GM19035 (cell line): Measurements from ENCODE around the gene MAMSTR.
"Not testable (repeated sequence)": the region's sequence is repeated elsewhere in the genome, so short reads cannot be mapped to it uniquely, and the experiment has no call there.

Experiments used
- ATAC-seq: cut with Tn5 transposase; IDR thresholded peaks from one replicate; pipeline ENCODE4 v1.9.1; 2021; ENCODE audit not compliant: unreplicated experiment

MAMSTR gene, protein sequence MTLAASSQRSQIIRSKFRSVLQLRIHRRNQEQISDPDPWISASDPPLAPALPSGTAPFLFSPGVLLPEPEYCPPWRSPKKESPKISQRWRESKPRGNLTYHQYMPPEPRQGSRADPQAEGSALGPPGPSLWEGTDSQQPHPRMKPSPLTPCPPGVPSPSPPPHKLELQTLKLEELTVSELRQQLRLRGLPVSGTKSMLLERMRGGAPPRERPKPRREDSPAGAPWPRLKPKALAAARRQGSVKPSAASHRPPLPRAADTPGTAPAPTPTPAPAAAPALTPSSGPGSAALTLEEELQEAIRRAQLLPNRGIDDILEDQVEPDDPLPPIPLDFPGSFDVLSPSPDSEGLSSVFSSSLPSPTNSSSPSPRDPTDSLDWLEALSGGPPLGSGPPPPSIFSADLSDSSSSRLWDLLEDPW

DNA sequence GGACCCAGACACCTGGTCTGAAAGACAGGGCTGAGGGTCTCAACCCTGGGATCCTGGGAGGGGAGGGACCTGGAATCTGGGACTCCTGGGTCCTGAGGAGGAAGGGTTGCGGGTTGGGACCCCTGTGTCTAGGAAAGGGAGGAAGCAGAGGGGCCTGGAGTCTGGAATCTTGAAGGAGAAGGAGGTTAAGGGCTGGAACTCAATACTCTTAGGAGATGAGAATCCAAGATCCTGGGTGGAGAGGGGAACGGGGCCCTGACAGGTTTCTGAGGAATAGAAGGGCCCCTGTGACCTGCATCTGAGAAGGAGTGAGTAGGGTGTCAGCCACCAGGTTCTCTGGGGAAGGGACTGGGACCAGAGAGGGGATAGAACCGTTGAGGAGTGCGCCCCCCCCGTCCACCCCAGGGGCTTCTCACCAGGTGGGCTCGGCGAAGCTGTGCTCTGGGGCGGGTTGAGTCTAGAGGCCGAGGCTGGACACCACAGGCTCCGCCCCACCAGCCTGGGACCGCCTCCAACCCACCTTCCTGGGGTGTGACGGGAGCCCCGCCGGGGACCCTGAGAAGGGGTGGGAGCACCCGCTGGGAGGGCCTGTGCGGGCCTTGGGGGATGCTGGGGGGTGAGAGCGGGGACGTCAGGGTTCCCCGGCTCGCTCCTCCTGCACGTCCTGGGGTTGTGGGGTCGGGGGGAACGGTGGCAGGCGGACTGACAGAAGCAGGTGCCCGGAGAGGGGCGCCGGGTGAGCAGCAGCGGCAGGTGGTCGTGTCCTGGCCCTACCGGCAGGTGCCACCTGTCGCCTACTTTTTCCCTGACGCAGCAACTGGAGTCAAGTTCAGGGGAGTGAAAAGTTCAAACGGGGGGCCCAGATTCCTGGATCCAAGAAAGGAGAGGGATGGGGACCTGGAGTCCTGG lies at the start of gene MAMSTR:
Gene MAMSTR (minus strand): TSS at position 463 of the 909 bp plus-strand sequence. CDS start 694 bp downstream, outside the sequence.
- no peak for ATAC-seq

DNA sequence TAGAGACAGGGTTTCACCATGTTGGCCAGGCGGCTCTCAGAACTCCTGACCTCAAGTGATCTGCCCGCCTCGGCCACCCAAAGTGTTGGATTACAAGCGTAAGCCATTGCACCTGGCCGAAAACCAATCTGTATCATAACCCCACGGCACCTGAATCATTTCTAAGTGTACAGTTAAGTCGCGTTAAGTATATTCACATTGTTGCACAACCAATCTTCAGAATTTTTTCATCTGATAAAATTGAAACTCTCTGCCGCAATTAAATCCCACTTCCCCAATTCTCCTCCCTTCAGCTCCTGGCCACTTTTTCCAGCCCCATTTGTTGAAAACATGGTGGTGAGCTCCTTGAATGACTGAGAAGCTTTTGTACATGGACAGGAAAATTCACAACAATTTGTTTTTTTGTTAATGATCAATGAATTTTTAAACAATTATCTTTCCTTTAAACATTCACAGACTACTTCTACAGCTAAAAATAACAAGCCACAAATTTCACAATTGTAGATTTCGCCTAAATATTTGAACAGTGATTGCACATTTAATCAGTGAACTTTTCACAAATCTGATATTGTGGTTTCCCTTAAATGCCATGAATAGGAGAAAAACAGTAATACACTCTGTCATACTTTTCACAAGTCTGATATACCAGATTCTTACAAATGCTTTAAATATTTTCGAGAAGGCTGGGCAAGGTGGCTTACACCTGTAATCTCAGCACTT lies 49.6 kb upstream of the MAMSTR start:
- no peak for ATAC-seq

DNA sequence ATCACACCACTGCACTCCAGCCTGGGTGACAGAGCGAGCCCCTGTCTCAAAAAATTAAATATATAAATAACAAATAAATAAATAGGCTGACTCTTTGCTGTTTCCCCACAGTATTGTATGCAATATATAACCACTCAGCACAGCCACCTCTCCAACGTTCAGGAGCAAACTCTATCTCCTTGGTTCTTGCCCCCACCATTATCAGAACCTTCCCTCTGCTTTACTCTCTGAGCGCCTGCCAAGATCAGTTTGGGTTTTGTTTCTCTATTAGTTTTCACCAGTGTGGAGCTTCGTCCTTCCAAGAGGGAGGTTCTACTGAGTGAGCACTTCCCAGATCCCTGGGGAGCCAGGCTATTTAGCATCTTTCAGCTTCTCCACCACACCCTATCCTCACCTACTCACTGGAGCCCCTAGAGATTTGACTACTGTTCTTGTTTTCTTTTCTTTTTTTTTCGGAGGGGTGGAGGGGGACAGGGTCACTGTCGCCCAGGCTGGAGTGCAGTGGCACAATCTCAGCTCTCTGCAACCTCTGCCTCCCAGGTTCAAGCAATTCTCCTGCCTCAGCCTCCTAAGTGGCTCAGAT lies 48.7 kb upstream of the MAMSTR start:
- not testable (repeated sequence) for ATAC-seq

DNA sequence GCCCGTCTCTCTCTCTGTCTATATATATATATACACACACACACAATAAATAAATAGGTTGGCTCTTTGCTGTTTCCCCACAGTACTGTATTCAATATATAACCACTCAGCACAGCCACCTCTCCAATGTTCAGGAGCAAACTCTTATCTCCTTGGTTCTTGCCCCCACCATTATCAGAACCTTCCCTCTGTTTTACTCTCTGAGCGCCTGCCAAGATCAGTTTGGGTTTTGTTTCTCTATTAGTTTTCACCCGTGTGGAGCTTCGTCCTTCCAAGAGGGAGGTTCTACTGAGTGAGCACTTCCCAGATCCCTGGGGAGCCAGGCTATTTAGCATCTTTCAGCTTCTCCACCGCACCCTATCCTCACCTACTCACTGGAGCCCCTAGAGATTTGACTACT lies 46.3 kb upstream of the MAMSTR start:
- not testable (repeated sequence) for ATAC-seq

DNA sequence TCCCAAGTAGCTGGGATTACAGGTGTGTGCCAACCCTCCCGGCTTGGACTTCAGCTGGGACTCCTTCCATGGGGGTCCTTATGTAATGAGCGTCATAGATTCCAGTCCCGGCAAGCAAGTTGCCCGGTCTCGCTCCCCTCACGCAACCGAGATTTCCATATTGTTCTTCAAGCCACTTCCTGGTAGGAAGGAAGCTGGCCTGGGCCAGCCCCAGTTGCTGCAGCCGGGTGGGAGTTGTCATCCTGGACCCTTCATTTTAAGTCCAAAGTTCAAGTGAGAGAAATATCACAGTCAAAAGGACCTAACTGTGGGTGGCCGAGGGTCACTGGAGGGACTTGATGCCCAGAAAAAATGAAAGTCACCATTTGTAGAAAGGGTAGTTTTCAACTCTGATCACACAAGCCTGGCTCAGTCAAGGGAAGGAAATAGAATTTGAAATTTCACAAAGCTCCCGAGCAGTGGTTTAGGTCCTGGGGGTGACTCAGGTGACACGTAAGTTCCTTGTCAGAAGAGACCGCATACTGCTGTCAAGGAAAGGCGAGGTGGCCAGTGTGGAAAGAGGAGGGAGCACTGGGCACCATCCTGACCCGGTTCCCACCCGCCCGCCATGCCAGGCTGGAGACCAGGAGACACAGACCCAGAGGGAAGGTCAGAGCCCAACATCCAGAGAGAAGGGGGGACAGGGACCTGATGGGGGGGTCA lies 41.1 kb upstream of the MAMSTR start:
- ATAC-seq, result no peak

DNA sequence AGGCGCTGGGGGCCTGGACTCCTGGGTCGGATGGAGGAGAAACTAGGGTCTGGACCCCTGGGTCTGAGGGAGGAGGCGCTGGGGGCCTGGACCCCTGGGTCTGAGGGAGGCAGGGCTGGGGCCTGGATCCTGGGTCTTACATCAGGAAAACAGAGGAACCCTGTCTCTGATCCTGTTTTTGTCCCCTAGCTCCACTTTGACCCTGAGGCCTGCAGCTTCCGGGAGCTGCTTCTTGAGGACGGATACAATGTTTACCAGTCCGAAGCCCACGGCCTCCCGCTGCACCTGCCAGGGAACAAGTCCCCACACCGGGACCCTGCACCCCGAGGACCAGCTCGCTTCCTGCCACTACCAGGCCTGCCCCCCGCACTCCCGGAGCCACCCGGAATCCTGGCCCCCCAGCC lies 38.2 kb upstream of the MAMSTR start:
- ATAC-seq, result no peak

DNA sequence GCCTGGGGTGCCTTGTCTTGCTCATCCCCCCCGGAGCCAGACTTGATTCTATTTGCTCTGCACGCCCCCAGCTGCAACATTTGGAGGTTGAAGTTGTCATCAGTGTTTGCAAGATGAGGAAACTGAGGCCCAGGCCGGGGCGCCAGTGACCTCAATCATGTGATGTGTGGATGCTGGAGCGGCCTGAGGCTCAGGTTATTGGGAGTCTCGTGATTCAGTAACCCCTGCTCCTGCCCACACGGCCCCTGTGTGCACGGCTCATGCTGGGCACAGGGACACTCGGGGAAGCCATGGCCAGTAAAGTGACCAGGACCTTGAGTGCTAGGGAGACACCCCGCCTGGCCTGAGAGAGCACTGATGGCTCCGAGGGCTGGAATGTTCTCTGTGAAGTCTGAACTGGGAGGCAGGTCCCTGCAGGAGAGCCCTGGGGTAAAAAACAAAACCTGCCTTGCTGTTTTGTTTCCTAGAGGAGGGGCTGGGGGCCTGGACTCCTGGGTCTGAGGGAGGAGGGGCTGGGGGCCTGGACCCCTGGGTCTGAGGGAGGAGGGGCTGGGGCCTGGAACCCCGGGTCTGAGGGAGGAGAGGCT lies 37.7 kb upstream of the MAMSTR start:
- ATAC-seq, result no peak

DNA sequence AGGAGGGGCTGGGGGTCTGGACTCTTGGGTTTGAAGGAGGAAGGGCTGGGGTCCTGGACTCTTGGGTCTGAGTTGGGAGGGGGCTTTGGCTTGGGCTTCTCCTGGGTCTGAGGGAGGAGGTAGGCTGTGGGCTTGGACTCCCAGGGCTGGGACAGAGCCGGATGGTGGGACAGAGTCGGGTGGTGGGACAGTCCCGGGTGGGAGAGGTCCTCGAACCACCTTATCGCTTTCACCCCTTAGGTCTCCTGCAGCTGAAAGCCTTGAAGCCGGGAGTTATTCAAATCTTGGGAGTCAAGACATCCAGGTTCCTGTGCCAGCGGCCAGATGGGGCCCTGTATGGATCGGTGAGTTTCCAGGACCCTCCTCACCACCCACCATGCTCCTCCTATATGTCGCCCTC lies 37.2 kb upstream of the MAMSTR start:
- no peak for ATAC-seq

DNA sequence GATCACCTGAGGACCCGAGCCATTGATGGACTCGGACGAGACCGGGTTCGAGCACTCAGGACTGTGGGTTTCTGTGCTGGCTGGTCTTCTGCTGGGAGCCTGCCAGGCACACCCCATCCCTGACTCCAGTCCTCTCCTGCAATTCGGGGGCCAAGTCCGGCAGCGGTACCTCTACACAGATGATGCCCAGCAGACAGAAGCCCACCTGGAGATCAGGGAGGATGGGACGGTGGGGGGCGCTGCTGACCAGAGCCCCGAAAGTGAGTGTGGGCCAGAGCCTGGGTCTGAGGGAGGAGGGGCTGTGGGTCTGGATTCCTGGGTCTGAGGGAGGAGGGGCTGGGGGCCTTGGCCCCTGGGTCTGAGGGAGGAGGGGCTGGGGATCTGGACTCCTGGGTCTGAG lies 36.7 kb upstream of the MAMSTR start:
- no peak for ATAC-seq

DNA sequence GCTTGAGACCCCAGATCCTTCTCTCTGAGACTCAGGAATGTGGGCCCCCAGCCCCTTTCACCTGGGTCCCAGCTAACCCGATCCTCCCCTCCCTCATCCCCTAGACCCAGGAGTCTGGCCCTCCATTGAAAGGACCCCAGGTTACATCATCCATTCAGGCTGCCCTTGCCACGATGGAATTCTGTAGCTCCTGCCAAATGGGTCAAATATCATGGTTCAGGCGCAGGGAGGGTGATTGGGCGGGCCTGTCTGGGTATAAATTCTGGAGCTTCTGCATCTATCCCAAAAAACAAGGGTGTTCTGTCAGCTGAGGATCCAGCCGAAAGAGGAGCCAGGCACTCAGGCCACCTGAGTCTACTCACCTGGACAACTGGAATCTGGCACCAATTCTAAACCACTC lies 36.3 kb upstream of the MAMSTR start:
- ATAC-seq, result no peak

DNA sequence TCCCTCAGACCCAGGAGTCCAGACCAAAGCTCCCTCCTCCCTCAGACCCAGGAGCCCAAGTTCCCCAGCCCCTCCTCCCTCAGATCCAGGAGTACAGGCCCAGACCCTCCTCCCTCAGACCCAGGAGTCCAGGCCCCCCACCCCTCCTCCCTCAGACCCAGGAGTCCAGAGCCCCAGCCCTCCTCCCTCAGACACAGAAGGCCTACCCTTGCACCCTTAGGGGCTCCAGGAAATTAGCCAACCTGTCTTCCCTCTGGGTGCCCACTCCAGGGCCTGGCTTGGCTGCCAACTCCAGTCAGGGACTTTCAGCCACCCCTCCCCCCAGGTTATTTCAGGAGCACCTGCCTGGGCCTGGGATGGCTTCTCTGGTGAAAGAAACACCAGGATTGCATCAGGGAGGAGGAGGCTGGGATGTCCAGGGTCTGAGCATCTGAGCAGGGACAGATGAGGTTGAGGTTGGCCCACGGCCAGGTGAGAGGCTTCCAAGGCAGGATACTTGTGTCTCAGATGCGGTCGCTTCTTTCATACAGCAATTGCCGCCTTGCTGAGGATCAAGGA lies 35.6 kb upstream of the MAMSTR start, which contains the start of gene FGF21:
Gene FGF21 (plus strand): TSS at position 441 of the 558 bp plus-strand sequence. CDS start 713 bp downstream, outside the sequence.
- ATAC-seq, result no peak

DNA sequence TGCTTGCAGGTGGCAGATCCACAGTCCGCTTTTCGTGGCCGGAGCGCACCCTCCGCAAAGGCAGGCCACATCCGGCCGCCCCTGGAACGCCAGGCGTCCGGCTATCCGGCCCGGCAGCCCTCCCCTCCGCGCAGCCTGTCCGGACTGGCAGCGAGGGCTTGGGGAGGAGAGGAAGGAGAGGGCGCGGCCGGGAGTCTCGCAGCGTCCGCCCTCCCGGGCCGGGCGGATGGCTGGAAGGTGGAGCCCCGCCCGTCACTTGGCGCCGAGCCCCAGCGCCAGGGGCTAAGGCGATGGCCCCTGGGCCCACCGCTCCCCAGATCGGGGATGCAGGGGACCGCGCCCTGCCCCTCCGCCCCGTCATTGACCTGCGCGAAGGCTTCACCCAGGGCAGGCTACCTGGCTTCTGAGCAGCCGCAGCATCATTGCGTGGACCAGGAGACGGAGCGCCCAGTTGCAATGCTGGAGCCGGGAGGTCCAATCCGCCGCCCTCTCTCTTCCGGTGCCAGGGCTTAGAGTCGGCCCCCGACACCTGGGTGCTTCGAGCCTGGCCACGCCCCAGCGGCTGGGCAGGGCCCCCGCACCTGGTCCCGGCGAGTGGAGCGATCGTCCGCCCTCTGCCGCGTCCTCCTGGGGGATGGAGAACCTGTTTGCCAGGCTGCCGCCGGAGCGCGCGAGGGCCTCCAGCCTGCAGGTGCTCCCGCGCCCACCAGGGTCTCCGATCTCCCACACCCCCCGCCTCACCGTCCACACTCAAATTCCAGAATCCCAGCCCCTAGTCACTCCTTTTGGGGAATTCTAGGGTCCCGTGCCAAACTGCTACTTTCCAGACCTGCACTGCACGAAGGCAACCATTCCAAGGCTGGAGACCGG lies 33.2 kb upstream of the MAMSTR start, which contains the start of gene FUT1:
Gene FUT1 (minus strand): TSS at position 146 of the 870 bp plus-strand sequence. CDS start 1,360 bp downstream, outside the sequence.
- ATAC-seq, result no peak

DNA sequence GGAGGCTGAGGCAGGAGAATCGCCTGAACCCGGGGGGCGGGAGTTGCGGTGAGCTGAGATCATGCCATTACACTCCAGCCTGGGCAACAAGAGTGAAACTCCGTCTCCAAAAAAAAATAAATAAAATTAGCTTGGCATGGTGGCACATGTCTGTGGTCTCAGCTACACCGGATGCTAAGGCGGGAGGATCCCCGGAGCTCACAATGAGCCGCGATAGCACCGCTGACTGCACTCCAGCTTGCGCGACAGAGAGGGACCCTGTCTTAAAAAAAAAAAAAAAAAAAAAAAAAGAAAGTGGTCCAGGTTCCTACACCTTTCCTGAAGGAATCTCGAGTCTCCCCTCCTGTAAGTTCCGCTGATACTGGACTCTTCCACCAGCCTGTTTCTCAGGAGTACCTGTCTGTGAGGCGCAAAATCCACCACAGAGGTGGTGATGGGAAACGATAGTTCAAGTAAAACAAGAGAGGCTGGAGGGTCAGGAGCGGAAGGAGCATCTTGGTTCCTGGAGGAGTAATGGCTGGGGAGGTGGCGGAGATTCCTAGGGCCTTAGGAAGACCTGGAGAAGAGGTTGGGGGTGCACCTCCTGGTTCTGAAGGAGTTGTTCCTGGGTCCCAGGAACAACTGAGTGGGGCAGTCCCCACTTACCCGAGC lies 32.4 kb upstream of the MAMSTR start:
- ATAC-seq, result no peak

DNA sequence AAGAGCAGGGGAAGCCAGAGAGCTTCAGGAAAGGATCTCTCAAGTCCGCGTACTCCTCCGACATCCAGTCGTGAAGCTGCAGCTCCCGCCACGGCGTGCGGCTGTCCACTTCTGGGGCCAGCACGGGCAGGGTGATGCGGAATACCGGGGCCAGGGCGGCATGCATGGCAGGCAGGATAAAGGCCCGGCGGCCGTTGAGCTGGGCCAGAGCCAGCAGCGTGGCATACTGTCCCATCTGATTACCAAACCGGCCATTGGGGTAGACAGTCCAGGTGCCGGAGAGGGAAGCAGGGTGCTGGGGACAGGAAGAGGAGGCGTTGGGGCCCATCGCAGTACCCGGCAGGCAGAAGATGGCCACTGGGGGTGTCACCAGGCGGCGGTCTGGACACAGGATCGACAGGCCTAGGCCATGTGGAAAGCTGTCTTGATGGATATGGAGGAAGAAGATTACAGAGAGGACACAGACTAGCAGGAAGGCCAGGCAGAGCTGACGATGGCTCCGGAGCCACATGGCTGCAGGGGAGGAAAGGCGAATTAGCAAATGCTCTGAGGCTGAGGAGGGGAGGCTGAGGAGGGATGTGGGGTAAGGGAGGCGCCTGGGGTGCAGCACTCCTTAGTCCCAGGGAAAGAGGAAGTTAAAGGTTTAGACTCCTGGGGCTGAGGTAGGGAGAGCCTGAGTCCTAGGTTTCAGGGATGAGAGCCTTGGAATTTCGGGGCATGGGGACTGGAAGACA lies 31.4 kb upstream of the MAMSTR start:
- no peak for ATAC-seq

DNA sequence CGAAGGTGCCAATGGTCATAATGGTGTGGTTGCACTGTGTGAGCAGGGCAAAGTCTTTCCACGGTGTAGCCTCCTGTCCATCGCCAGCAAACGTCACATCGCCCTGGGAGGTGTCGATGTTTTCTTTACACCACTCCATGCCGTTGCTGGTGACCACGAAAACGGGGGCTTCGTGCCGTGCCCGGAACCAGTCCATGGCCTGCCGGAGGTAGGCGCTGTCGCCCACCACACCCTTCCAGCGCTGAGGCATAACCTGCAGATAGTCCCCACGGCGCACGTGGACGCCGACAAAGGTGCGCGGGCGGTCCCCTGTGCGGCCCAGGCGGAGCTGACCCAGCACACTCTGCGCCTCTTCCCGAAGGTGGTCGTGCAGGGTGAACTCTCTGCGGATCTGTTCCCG lies 30.8 kb upstream of the MAMSTR start:
- ATAC-seq, result no peak

DNA sequence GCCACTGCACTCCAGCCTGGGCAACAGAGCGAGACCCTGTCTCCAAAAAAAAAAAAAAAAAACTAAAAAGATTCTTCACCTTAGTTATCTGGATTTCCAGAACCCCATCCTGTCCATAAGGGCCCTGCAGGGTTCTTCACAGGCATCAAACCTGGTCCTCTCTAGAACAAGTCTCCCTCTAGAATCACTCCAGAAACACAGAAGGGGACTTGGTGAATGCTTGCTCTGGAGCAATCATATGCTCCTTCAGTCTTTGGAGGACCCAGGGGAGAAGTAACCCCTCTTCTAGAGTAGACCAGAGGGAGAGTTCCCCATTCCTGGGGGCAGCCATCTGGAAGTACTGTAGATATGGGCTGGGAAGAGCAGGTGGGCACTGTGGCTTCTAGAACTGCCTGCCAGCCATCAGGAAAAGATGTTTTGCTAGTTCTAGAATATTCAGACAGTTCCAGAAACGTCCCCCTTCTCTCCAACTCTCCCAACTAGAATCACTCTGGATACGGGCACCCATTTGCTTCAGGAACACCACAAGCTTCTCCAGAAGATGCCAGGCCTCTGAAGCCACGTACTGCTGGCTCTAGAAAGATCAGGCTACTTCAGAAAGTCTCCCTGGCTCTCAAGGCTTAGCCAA lies 30.2 kb upstream of the MAMSTR start:
- no peak for ATAC-seq
